Neutrophil (primary cell): ENCODE data around the gene CDC14B.
"Not testable (repeated sequence)": the region's sequence is repeated elsewhere in the genome, so short reads cannot be mapped to it uniquely, and the experiment has no call there.

Source experiments
- H3K27ac ChIP-seq: fragments of 200-600 bp; sonication (generic); 2 replicates; pipeline ENCODE4 v1.5.1; 2016; ENCODE audit warnings: mild to moderate bottlenecking, moderate library complexity
- H3K27me3 ChIP-seq: fragments of 200-600 bp; sonication (generic); 2 replicates; pipeline ENCODE4 v1.6.0; 2016; ENCODE audit warnings: mild to moderate bottlenecking
- H3K36me3 ChIP-seq: fragments of 200-600 bp; sonication (generic); 2 replicates; pipeline ENCODE4 v1.5.1; 2017
- H3K4me1 ChIP-seq, 2 experiments: fragments of 200-600 bp in 1 of 2; sonication (generic) in 1 of 2; 1 replicate in 1 of 2; 2 replicates in 1 of 2; pipeline versions ENCODE4 v1.5.1 to v1.6.1; 2013 to 2016; ENCODE audit warnings: low read depth in 1 of 2, low read length in 1 of 2, mild to moderate bottlenecking in 1 of 2, moderate library complexity in 1 of 2; ENCODE audit not compliant: control insufficient read depth in 1 of 2, insufficient read depth in 1 of 2
- H3K4me3 ChIP-seq, 2 experiments: fragments of 200-600 bp in 1 of 2; sonication (generic) in 1 of 2; 1 replicate in 1 of 2; 2 replicates in 1 of 2; pipeline ENCODE4 v1.5.1; 2013 to 2016; ENCODE audit warnings: low read depth in 1 of 2, low read length in 1 of 2, mild to moderate bottlenecking in 1 of 2, moderate library complexity in 1 of 2
- H3K9me3 ChIP-seq: fragments of 200-600 bp; sonication (generic); 2 replicates; pipeline ENCODE4 v1.5.1; 2016
- TF ChIP-seq, protein P1 (sequence below): fragments of 200-600 bp; sonication (generic); IDR thresholded peaks from 2 replicates; pipeline ENCODE4 v1.5.1; 2016; ENCODE audit warnings: antibody characterized with exemption

The CDC14B gene

GRCh38 chr9:96508227-96508940 is 111.3 kb downstream of the CDC14B start:
- Histone ChIP-seq H3K9me3 (no peaks in the 10 kb centered on the region), H3K27me3 (no peaks in the 10 kb centered on the region), H3K27ac (no peak overlapping the region), H3K4me1 (no peaks in the 10 kb centered on the region), H3K4me3 (no peak overlapping the region), H3K36me3 (peaks cover 17% of the 10 kb centered on the region)
- TF ChIP-seq, protein P1, sequence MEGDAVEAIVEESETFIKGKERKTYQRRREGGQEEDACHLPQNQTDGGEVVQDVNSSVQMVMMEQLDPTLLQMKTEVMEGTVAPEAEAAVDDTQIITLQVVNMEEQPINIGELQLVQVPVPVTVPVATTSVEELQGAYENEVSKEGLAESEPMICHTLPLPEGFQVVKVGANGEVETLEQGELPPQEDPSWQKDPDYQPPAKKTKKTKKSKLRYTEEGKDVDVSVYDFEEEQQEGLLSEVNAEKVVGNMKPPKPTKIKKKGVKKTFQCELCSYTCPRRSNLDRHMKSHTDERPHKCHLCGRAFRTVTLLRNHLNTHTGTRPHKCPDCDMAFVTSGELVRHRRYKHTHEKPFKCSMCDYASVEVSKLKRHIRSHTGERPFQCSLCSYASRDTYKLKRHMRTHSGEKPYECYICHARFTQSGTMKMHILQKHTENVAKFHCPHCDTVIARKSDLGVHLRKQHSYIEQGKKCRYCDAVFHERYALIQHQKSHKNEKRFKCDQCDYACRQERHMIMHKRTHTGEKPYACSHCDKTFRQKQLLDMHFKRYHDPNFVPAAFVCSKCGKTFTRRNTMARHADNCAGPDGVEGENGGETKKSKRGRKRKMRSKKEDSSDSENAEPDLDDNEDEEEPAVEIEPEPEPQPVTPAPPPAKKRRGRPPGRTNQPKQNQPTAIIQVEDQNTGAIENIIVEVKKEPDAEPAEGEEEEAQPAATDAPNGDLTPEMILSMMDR: no peak

GRCh38 chr9:96505316-96505991 is 114.2 kb downstream of the CDC14B start:
- Histone ChIP-seq H3K27me3 (no peaks in the 10 kb centered on the region), H3K9me3 (no peaks in the 10 kb centered on the region), H3K4me3 (no peak overlapping the region), H3K4me1 (no peaks in the 10 kb centered on the region), H3K36me3 (peaks cover 13% of the 10 kb centered on the region), H3K27ac (no peak overlapping the region)
- TF ChIP-seq, protein P1: no peak

DNA sequence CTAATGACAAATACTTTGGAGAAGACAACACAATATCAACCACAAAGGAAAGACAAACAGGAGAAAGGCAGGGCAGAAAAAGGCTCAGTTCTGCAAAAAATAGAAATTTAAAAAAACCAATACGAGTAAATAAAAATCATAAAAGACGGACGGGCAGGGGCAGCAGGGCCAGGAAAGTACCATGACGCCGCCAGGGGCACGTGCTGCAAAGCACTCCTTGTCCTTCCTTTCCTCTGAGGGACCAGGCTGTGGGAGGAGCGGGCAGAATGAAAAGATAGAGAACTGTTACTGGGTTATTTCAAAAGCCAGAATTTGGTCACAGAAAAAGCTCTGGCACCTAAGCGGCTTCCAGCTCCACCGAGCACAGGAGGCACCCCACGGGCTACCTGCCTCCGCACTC is 115.7 kb downstream of the CDC14B start:
- no peak overlapping the region for H3K27ac ChIP-seq
- H3K4me3 ChIP-seq: no peak overlapping the region
- TF ChIP-seq, protein P1: no peak
- no peaks in the 10 kb centered on the region for H3K4me1 ChIP-seq
- H3K36me3 ChIP-seq: peaks cover 10% of the 10 kb centered on the region
- H3K27me3 ChIP-seq: no peaks in the 10 kb centered on the region
- no peaks in the 10 kb centered on the region for H3K9me3 ChIP-seq

GRCh38 chr9:96503374-96503748 is 116.3 kb downstream of the CDC14B start:
- not testable (repeated sequence) for H3K27ac ChIP-seq, H3K4me3 ChIP-seq, H3K4me1 ChIP-seq, H3K36me3 ChIP-seq, H3K9me3 ChIP-seq, H3K27me3 ChIP-seq

GRCh38 chr9:96502539-96503373 is 116.9 kb downstream of the CDC14B start:
- no peaks in the 10 kb centered on the region for H3K27me3 ChIP-seq
- H3K4me1 ChIP-seq: no peaks in the 10 kb centered on the region
- H3K4me3 ChIP-seq: no peak overlapping the region
- H3K9me3 ChIP-seq: no peaks in the 10 kb centered on the region
- TF ChIP-seq, protein P1: no peak
- peaks cover 3% of the 10 kb centered on the region for H3K36me3 ChIP-seq
- H3K27ac ChIP-seq: no peak overlapping the region
